ENCODE measurements around the gene PALD1.

DNA sequence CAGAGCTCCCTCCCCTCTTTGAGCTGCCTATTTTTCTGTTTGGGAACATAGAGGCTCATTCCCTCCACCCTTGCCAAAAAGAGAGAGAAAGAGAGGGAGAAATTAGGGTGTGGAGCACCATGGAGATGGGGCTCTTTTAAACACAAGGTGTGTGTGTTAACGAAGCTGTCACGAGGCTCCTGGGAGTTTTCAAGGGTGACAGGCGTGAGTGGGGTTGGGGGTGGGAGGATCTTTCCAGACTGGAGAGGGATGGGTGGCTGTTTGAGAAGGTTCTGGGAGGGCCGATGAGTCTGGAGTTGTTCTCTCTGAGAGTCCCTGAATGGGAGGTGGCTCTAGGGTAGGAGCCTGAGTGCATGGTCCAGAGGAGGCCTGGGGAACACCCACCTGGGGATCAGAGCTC, 45.0 kb downstream of the PALD1 start:
- TF ChIP-seq POLR2A (IDR thresholded peaks at IDR 0.05; ENCODE audit: low read depth, low read length) (no peak), POLR2AphosphoS5 (IDR thresholded peaks at IDR 0.05; ENCODE audit: low read depth, low read length) (no peak)

All from GM12892 (cell line).